ENCODE results near the gene MAVS.
A peak's percentile ranks its signal among the peaks of the same experiment; 100 is the strongest.
"Not testable (repeated sequence)": the region's sequence is repeated elsewhere in the genome, so short reads cannot be mapped to it uniquely, and the experiment has no call there.

Gene MAVS

DNA sequence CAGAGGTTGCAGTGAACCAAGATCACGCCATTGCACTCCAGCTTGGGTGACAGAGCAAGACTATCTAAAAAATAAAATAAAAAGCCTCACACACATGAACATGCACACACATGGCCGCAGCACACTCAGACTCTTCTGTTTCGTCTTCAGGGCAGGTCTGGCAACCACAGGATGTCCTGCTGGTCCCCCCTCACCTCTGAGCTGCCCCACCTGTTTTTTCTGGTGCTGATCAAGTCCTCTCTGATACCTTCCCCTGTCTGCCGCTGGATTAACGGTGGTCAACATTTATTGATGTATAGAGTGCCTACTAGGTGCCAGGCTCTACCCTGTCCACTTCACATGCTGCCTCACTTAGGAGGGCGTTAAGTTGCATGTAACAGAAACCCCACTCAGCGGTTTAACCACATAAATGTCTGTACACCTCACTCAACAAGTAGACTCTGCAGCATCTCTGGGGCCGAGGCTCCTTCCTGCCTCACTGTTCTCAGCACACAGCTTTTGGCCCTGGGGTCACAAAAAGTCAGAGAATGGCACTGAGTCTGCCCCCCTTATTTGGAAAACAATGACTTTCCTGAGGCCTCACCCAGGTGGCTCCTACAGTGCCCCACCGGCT lies 30.8 kb upstream of the MAVS start:
- no peak for DNase-seq

DNA sequence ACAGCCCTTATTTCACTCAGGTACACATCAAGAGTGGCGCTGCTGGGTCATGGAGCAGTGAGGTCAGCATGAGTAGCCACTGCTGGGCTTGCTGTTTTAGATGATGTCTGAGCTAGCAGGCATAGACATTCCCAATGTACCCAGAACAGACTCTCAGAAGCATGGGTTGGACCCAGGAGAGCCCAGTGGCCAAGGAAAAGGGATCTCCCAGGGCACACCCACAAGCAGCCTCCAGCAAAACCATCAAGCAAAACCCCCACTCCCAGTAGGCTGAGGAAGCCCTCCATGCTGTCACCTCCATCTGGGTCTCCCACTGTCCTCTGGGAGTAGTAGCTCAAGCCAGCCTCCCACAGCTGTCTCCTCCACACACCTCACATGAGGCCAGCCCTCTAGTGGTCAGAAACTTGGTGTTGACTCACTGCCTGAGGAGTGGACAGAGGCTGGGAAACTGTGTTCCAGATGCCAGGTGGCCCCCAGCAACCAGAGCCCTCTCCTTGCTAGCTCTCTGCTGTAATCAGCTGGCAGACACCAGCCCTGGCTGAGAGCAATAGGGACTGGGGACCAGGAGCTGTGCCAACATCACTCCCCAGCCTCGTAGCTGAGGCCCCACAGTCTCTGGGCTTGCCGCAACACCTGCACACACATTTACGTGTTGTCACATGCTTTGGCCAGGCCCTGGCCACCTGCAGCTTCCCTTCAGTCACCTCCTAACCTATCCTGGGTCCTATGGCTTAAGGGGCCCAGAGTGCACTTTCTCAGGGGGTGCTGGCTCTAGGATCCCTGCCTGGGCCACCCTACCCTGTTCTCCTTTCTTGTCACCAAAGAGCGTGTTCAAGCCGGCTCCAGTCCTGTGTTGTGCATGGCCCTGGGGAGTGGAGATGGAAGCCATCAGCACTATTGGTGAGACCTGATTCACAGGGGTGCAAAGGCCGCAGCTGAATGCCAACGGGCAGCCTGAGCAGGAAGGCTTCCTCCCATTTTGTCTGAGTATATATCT lies 28.2 kb upstream of the MAVS start:
- peak; percentile 44 for DNase-seq

DNA sequence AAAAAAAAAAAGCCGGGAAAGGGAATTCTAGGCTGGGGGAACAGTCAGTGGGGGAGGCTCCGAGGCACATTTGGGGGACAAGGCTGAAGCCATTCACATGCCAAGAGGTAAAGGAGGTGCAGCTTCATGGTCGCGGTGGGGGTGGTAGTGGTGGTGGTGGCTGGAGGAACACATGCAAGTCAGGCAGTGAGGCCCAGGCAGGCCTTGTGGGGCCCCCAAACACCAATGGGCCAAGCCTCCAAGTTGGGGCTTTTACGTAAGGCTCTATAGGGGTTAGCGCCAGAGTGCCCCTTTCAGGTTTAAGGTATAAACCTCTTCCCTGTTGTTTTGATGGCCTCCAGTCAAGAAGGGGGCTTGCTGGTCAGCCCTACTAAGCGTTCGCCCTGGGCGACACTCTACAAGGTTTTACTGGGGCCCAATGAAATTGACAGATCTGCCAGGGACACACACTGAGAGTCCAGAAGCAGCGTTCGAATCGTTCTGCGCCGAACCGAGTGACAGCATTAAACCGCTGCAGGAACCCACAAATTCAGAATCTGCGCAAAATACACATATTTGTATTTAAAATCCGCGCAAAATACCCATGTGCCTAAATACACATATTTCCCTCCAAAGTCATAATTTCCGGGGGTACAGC lies 27.1 kb upstream of the MAVS start:
- no peak for DNase-seq

DNA sequence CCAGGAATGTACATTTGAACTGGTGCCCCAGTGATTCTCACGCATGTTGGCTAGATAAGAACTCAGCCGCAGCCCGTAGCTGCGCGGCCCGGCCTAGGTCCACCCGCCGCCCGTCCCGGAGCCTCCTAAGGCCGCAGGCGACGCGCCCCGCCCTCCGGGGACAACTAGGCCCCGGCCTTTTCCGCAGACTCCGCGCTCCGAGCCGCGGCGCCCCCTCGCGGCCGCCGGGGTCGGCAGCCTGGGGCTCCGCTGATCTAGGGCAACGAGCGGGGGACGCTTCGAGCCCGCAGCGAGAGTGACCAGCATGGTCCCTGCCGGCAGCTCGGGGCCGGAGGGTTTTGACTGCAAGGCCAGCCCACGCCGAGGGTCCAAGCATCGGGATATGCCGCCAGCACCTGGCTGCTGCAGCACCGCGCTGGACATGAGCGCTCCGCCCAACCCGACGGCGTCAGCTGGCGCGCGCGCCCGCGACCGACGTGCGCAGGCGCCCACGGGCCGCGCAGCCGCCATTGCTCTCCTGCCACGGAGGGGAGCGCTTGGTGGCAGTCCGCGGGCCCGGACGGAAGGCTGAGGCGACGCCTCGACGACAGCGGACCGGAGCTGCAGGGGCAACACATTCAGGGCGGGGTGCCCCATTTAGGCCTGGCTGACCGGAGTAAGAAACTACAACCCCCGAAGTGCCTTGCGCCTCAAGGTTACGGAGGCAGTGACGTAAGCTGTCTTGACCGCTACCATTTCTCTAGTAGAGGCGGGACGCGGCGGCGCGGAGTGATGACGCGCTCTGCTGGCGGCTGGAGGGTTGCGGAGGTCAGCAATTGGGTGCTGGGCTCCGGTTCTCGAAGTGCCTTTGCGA lies 26.4 kb upstream of the MAVS start, which contains the start of gene AP5S1:
Gene AP5S1 (plus strand): TSS at position 500 of the 853 bp plus-strand sequence. CDS start 1,571 bp downstream, outside the sequence.
- DNase-seq, result peak; percentile 91

DNA sequence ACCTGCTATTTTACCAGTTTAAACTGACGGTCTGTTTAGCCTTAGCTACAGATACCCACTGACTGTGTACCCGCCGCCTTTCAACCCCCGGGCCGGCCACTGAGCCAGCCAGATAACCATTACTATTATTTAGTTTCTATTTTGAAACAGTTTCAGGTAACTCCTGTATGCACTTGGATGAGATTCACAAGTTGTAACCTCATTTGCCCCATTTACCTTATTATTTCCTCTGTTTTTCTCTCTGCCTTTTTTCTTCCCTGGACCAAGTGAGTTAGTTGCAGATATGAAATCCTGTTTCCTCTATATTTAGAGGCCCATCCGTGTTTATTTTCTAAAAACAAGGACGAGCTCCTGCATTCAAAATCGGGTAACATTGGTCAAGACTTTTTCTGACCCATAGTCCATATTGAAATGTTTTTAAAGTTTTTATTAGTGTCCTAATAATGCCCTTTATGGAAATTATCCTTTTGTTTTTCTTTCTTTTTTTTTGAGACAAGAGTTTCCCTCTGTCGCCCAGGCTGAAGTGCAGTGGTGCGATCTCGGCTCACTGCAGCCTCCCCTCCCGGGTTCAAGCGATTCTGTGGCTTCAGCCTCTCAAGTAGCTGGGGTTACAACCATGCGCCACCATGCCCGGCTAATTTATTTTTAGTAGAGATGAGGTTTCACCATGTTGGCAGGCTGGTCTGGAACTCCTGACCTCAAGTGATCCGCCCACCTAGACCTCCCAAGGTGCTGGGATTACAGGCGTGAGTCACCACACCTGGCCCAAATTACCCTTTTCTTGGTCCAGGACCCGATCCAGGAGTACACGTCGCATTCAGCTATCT lies 25.5 kb upstream of the MAVS start:
- no peak for DNase-seq

DNA sequence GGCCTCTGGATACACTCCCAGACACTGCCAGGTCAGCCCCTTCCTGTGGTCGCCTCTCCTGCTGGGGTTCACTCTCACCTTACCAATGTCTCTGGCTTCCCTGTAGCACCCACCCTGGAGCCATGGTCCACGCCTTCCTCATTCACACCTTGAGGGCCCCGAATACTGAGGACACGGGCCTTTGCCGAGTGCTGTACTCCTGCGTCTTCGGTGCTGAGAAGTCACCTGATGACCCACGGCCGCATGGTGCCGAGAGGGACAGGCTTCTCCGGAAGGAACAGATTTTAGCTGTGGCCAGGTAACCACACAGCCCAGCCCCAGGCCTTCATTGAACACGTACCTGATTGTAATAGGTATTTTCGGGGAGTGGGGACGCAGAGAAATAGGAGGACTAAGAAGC lies 24.6 kb upstream of the MAVS start:
- no peak for DNase-seq

DNA sequence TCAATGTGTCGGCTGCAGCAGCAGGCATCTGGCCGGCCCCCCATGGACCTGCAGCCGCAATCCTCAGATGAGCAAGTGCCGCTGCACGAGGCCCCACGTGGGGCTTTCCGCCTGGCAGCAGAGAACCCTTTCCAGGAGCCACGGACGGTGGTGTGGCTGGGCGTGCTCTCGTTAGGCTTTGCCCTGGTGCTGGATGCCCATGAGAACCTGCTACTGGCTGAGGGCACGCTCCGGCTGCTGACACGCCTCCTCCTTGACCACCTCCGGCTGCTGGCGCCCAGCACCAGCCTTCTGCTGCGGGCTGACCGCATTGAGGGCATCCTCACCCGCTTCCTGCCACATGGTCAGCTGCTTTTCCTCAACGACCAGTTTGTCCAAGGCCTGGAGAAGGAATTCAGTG lies 22.8 kb upstream of the MAVS start:
- DNase-seq, result no peak

DNA sequence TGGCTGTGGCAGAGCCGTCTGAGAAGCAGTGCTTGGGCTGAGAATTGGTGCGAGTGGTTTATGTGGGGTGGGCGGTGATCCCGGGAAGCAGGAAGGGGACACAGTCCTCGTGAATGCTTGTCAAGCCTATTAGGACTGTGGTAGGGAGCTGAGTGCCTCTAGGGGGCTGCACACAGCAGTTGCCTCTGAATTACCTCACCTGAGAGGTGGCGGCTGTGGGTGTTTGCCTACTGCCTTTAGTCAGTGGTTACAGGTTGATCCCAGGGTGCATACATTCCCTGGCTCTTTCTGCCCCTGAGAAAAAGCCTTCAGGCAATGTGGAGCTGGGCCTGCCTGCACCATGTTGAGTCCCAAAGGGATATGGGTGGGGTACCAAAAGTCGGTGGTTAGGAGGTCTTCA lies 21.1 kb upstream of the MAVS start:
- no peak for DNase-seq

DNA sequence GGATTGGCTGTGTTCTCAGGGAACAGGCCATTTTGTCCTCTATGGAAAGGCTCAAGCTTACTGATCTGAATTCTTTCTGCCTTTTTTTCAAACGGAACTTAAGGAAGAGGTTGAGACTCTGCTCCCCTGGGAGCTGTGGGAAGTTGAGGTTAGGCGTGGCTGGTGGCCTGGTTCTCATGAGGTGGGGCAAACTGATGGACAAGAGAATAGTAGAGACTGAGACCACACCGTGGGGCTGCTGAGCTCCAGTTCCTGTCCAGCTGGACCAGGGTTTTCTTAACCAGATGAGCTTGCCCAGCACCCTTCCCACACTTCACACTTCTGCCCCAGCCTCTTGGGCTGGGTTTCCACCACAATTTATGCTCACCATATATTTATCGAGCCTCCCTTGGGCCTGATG lies 20.2 kb upstream of the MAVS start:
- DNase-seq, result no peak

DNA sequence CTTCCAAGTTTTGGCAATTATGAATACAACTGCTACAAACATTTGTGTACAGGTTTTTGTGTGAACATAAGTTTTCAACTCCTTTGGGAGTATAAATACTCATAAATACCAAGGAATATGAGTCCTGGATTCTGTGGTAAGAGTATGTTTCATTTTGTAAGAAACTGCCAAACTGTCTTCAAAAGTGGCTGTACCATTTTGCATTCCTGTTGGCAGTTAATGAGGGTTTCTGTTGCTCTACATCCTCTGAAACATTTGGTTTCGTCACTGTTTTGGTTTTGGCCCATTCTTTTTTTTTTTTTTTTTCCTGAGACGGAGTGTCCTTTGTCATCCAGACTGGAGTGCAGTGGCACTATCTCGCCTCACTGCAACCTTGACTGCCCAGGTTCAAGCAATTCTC lies 17.8 kb upstream of the MAVS start:
- no peak for DNase-seq

DNA sequence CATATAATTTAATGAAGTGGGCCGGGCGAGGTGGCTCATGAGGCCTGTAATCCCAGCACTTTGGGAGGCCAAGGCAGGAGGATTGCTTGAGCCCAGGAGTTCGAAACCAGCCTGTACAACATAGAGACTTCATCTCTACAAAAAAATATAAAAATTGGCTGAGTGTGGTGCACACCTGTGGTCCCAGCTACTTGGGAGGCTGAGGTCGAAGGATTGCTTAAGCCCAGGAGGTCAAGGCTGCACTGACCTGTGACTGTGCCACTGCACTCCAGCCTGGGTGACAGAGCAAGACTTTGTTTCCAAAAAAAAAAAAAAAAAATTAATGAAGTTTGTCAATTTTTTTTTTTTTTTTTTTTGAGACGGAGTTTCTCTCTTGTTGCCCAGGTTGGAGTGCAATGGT lies 16.7 kb upstream of the MAVS start:
- DNase-seq, result not testable (repeated sequence)

DNA sequence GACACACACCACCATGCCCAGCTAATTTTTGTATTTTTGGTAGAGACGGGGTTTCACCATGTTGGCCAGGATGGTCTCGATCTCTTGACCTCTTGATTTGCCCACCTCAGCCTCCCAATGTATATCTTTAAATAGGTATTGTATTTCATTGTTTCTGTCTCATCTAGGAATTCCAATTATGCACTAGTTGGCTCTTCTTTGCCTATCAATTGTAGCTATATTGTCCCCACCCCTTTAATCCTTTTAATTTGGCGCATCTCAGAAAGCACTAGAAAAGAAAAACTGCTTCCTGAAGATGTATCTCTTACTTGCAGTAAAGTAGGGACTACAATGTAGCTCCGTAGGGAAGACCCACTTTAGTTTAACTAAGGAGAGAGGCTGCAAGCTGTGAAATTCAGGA lies 10.5 kb upstream of the MAVS start:
- no peak for DNase-seq

DNA sequence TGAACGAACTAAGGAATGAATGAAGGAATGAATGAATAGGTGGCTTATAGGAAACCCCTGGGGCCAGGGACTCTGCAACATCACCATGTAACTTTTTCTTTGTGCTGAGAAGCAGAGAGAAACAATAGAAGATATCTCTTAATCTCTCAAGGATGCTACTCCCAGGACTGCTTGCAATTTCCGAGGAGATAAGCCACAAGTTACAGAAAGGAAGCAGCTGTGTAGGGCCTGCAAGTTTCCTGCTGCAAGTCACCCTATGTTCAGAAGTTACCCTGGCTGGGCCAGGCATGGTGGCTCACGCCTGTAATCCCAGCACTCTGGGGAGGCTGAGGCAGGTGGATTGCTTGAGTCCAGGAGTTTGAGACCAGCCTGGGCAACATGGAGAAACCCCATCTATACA lies 7.3 kb upstream of the MAVS start:
- no peak for DNase-seq

DNA sequence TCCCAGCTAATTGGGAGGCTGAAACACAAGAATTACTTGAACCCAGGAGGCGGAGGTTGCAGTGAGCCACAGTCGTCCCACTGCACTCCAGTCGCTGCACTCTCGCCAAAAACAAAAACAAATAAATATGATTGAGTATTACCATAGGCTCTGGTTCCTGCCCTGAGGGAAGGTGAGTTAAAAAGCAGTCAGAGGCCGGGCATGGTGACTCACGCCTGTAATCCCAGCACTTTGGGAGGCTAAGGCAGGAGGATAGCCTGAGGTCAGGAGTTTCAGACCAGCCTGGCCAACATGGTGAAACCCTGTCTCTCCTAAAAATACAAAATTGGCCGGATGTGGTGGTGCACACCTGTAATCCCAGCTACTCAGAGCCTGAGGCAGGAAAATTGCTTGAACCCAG lies 6.4 kb upstream of the MAVS start:
- not testable (repeated sequence) for DNase-seq

DNA sequence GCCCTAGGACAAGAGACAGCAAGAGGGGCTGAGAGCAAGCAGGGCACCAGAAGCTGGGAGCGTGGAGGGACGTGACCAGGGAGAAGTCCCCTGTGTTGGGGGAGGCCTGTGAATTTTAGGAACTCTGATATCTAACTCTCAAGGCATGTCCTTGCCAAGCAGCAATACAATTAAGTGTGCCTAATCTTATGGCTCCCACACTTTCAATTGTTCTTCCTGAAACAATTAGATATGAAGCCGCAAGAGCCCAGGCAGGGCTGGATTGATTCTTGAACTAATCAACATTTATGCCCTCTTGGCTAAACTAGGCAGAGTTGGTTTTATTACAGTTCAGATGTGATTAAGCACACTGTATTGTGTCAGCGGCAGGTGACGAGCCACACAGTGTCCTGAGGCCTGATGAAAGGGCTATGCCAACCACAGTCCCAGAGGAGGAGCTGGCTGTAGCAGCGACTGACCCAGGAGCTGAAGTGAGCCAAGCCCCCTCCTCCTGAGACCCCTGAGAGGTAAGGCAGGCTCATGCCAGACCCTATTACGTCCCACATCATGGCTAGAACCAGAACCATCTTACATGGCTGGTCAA lies 4.2 kb upstream of the MAVS start:
- no peak for DNase-seq

DNA sequence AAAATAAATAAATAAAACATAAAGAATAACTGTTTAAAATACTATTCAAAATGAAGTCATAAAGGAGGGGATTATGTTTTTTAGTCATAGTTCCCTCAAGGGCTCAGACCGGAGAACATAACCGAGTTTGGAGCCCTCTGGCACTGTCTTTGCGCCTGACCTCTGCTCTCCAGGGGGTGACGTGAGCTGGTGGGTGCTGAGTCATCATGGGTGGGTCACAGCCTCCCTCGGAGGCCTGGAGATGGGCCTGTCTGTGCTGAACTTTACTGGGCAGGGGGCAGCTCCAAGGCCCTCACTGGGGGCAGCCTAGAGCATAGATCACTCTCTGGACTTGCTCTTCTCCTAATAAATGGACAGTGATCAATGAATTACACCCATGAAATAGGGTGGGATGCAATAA lies 3.1 kb upstream of the MAVS start:
- no peak for DNase-seq

DNA sequence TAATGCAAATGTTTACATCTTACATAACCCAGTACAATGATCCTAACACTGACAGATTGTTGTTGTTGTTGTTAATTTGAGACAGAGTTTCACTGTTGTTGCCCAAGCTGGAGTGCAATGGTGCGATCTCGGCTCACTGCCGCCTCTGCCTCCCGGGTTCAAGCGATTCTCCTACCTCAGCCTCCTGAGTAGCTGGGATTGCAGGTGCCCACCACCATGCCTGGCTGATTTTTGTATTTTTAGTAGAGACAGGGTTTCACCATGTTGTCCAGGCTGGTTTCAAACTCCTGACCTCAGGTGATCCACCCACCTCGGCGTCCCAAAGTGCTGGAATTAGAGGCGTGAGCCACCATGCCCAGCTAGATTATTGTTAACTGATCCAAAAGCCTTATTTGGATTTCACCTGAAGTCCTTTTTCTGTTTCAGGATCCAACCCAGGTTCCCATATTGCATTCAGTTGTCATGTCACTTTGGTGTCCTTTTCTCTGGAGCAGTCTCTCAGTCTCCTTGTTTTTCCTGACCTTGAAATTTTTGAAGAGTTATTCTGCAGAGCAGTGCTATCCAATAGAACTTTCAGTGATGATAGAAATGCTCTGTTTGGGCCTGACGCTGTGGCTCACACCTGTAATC lies 2.5 kb upstream of the MAVS start:
- not testable (repeated sequence) for DNase-seq

DNA sequence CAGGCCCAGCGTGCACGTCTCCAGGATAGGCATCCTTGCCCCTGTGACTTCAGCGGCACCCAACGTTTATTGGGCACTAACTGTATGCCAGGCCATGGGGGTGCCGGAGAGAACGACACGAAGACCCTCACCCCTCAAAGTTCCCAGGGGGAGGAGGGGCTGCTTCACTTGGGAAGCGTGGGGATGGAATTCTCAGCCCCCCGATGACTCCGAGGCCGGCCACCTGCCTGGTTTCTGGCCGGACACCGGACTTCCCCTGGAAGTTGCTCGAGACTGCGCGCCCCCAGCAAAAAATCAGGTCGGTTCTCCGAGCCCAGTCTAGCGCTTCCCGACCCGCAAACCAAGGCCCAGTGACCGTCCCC lies 275 bp upstream of the MAVS start:
- DNase-seq, result no peak

DNA sequence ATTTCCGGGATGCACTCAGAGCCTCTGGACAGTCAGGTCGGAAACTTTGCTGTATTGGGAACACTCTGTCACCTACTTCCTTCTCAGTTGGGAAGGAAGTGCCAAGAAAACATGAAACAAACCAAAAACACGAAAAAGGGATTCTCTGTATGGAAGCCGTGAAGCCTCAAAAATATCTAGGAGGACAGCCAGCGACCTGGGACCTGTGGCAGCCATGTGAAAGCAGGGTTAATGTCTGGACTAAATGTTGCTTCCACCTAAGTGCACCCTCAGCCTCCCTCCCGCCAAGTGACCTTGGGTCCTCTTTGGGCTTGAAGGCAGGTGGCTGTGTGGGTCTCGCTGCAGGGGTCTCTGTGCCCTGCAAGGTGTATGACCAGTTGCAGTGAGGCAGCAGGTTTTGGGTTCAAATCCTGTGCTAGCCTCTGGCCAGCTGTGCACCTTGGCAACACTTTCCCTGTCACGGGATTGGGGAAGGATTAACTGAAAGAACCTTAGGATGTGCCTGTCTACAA lies 851 bp downstream of the MAVS start:
- DNase-seq, result no peak

DNA sequence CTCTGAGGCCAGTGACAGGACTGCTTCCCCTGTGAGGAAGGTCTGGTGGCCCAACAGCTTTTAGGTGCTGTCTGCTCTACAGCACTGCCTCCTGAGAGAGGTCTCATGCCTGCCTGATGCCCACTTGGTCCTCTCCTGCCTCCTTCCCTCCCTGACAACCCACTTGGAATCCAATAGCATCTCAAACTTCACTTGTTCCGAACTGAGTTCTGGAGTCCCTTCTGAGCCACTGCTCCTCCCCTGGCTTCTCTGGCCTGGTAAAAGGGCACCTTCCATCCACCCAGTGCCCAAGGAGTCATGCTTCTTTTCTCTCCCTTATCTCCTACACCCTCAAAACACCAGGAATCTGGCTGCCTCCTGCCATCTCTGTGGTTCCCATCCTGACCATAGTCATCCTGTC lies 1.9 kb downstream of the MAVS start:
- no peak for DNase-seq

DNA sequence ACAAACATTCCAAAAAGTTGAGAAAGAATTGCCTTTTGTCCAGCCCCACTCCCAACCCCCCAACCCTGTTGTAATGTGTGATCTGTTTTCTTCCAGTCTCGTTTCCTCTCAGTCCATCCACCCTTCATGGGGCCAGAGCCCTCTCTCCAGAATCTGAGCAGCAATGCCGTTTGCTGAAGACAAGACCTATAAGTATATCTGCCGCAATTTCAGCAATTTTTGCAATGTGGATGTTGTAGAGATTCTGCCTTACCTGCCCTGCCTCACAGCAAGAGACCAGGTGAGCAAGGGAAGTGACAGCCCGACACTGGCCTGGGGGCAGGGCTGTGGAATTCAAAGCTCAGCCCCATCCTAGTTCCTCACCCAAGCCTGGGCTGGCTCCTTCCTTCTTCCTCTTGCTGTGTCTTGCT lies 7.8 kb downstream of the MAVS start:
- DNase-seq, result no peak

Measured in CD4-positive, alpha-beta T cell treated with Interleukin-15 for 1 hour (primary cell).